CD14-positive monocyte (primary cell): ENCODE results near the gene RANBP17. TPM values are rescaled to one million over a fixed set of nuclear protein-coding genes. Genes with fewer than 3 reads are reported as not detected.

Experiments
- DNase-seq, 3 donors: peaks; one replicate each; pipeline ENCODE4 v3.0.0-alpha.2; 2011 to 2022
- H2AFZ ChIP-seq: 2 replicates; pipeline ENCODE4 v1.6.0; 2012; ENCODE audit warnings: mild to moderate bottlenecking, low read depth, low read length, inconsistent platforms; ENCODE audit not compliant: insufficient read depth, poor library complexity, severe bottlenecking
- H3K27ac ChIP-seq, 2 donors: 1 replicate in 1 of 2; 2 replicates in 1 of 2; pipeline ENCODE4 v1.5.1; 2012 to 2013; ENCODE audit warnings: low read length in 2 of 2, control low read depth in 1 of 2, inconsistent platforms in 1 of 2, low read depth in 1 of 2, mild to moderate bottlenecking in 1 of 2
- H3K27me3 ChIP-seq, 2 donors: one replicate each; pipeline versions ENCODE4 v1.6.0 to v1.6.1; 2011 to 2013; ENCODE audit warnings: low read length in 2 of 2; ENCODE audit not compliant: control insufficient read depth in 2 of 2, insufficient read depth in 2 of 2
- H3K36me3 ChIP-seq, 2 donors: replicated peaks in 1 of 2; 1 replicate in 1 of 2; 2 replicates in 1 of 2; pipeline versions ENCODE4 v1.5.1 to v1.6.1; 2012 to 2013; ENCODE audit warnings: low read length in 2 of 2, control low read depth in 1 of 2, inconsistent platforms in 1 of 2, mild to moderate bottlenecking in 1 of 2; ENCODE audit not compliant: insufficient read depth in 2 of 2, control insufficient read depth in 1 of 2
- H3K4me1 ChIP-seq, 2 donors: 1 replicate in 1 of 2; 2 replicates in 1 of 2; pipeline versions ENCODE4 v1.5.1 to v1.6.1; 2012 to 2013; ENCODE audit warnings: low read length in 2 of 2, control low read depth in 1 of 2, inconsistent platforms in 1 of 2, mild to moderate bottlenecking in 1 of 2, moderate library complexity in 1 of 2; ENCODE audit not compliant: insufficient read depth in 2 of 2, control insufficient read depth in 1 of 2
- H3K4me2 ChIP-seq: replicated peaks from 2 replicates; pipeline ENCODE3; 2012; ENCODE audit warnings: low read length, moderate library complexity, mild to moderate bottlenecking; ENCODE audit not compliant: poor library complexity, severe bottlenecking; ENCODE audit errors: extremely low read depth
- H3K4me3 ChIP-seq, 3 experiments: fragments of 200-600 bp in 1 of 3; sonication (generic) in 1 of 3; replicated peaks in 1 of 3; 1 replicate in 2 of 3; 2 replicates in 1 of 3; pipeline ENCODE4 v1.5.1; 2011 to 2013; ENCODE audit warnings: low read length in 3 of 3, mild to moderate bottlenecking in 3 of 3, control low read depth in 2 of 3, low read depth in 2 of 3, inconsistent platforms in 1 of 3, moderate library complexity in 1 of 3
- H3K79me2 ChIP-seq: 2 replicates; pipeline ENCODE4 v1.6.0; 2012; ENCODE audit warnings: mild to moderate bottlenecking, control low read depth, inconsistent platforms, low read length, moderate library complexity; ENCODE audit not compliant: insufficient read depth
- H3K9ac ChIP-seq: 2 replicates; pipeline ENCODE4 v1.6.0; 2017; ENCODE audit warnings: low read length, mild to moderate bottlenecking; ENCODE audit not compliant: insufficient read depth, poor library complexity, severe bottlenecking
- H3K9me3 ChIP-seq, 2 donors: replicated peaks in 1 of 2; 1 replicate in 1 of 2; 2 replicates in 1 of 2; pipeline versions ENCODE4 v1.5.1 to v1.6.1; 2012 to 2013; ENCODE audit warnings: low read length in 2 of 2, control low read depth in 1 of 2; ENCODE audit not compliant: control insufficient read depth in 1 of 2, insufficient read depth in 1 of 2
- H4K20me1 ChIP-seq: 2 replicates; pipeline ENCODE4 v1.6.0; 2012; ENCODE audit warnings: mild to moderate bottlenecking, low read length, control low read depth, moderate library complexity; ENCODE audit not compliant: insufficient read depth
- H3K27ac Mint-ChIP-seq, 7 donors: one replicate each; pipeline ENCODE4 v1.8.0; 2020; ENCODE audit warnings: mild to moderate bottlenecking in 7 of 7, mixed read lengths in 7 of 7, moderate library complexity in 6 of 7, inconsistent platforms in 2 of 7
- H3K27me3 Mint-ChIP-seq, 3 donors: one replicate each; pipeline ENCODE4 v1.8.0; 2021 to 2022; ENCODE audit warnings: low read depth in 3 of 3, mild to moderate bottlenecking in 3 of 3, mixed read lengths in 3 of 3, moderate library complexity in 3 of 3, inconsistent platforms in 1 of 3
- H3K36me3 Mint-ChIP-seq, 2 donors: one replicate each; pipeline ENCODE4 v1.8.0; 2020; ENCODE audit warnings: mixed read lengths in 2 of 2, inconsistent platforms in 1 of 2, mild to moderate bottlenecking in 1 of 2
- H3K4me1 Mint-ChIP-seq: one replicate; pipeline ENCODE4 v1.8.0; 2020; ENCODE audit warnings: mild to moderate bottlenecking, mixed read lengths
- H3K4me3 Mint-ChIP-seq, 2 donors: one replicate each; pipeline ENCODE4 v1.8.0; 2020; ENCODE audit warnings: mild to moderate bottlenecking in 2 of 2, mixed read lengths in 2 of 2, moderate library complexity in 1 of 2
- H3K9me3 Mint-ChIP-seq, 7 donors: one replicate each; pipeline ENCODE4 v1.8.0; 2020 to 2022; ENCODE audit warnings: mixed read lengths in 7 of 7, mild to moderate bottlenecking in 6 of 7, moderate library complexity in 6 of 7, inconsistent platforms in 2 of 7
- CTCF ChIP-seq: fragments of 200-600 bp; IDR thresholded peaks from one replicate; pipeline ENCODE4 v1.8.0; 2022; ENCODE audit warnings: antibody characterized with exemption, mild to moderate bottlenecking
- WGBS: methylation state at CpG from one replicate; pipeline ENCODE4 v1.1.5; 2013; ENCODE audit warnings: missing lambda C conversion rate; ENCODE audit not compliant: insufficient coverage; 5-methylcytosine and 5-hydroxymethylcytosine counted together
- intact Hi-C, 2 donors: fragments of 100-400 bp; cut with micrococcal nuclease; formaldehyde crosslinking; loops; one replicate each; pipeline versions ENCODE4 v1.15.0 to v1.15.1; 2023
- polyA plus RNA-seq, 3 donors: library from polyadenylated mRNA; depleted of rRNA in 1 of 3; unstranded in 2 of 3; stranded (reverse) in 1 of 3; fragments of 300-500 nt in 2 of 3; fragments of >200 nt in 1 of 3; fragmentation: Illumina TruSeq in 2 of 3; gene quantifications; 1 replicate in 2 of 3; 2 replicates in 1 of 3; pipeline ENCODE4 v1.2.3, GENCODE V29; 2012 to 2021

The RANBP17 gene
- polyA plus RNA-seq, 3 donors = 0.07 to 0.13 TPM; not detected in 1

- Mint-ChIP-seq H3K27ac (no peak overlapping the region), H3K36me3 (peaks cover 0 to 4% of the 10 kb centered on the region in 2 donors), H3K27me3 (peaks cover 0 to 2% (median 0%) of the 10 kb centered on the region in 3 donors)
These were observed 390.9 kb downstream of the RANBP17 start for GRCh38 chr5:171252674-171253073.

GRCh38 chr5:171258737-171259415 is 397.1 kb downstream of the RANBP17 start:
- WGBS = no CpG with 5 or more reads among the region's 1 CpG
- Mint-ChIP-seq H3K27ac (no peak overlapping the region), H3K4me1 (no peaks in the 10 kb centered on the region), H3K4me3 (no peak overlapping the region), H3K27me3 (peaks cover 0 to 3% (median 0%) of the 10 kb centered on the region in 3 donors), H3K9me3 (no peaks in the 10 kb centered on the region), H3K36me3 (no peaks in the 10 kb centered on the region)
- H3K4me1 ChIP-seq = no peaks in the 10 kb centered on the region
- no peak overlapping the region for H2AFZ ChIP-seq
- H3K27ac ChIP-seq = no peak overlapping the region
- H3K9me3 ChIP-seq = no peaks in the 10 kb centered on the region
- no peaks in the 10 kb centered on the region for H3K36me3 ChIP-seq
- TF ChIP-seq CTCF = no peak
- H3K4me2 ChIP-seq = no peak overlapping the region
- no peak overlapping the region for H3K9ac ChIP-seq
- intact Hi-C loops = no loop called here
- no peaks in the 10 kb centered on the region for H4K20me1 ChIP-seq
- DNase-seq = no peak
- no peaks in the 10 kb centered on the region for H3K27me3 ChIP-seq
- no peak overlapping the region for H3K4me3 ChIP-seq
- H3K79me2 ChIP-seq = no peaks in the 10 kb centered on the region

More at GRCh38 chr5:171252674-171253073, 390.9 kb downstream of the RANBP17 start:
- Histone ChIP-seq H3K9ac (no peak overlapping the region), H3K4me3 (no peak overlapping the region), H3K9me3 (peaks cover 9 to 14% of the 10 kb centered on the region in 2 donors), H3K27ac (no peak overlapping the region), H4K20me1 (no peaks in the 10 kb centered on the region), H3K4me1 (no peaks in the 10 kb centered on the region), H3K79me2 (no peaks in the 10 kb centered on the region), H2AFZ (no peak overlapping the region), H3K27me3 (no peaks in the 10 kb centered on the region), H3K4me2 (no peak overlapping the region), H3K36me3 (no peaks in the 10 kb centered on the region)
- intact Hi-C loops = no loop called here
- WGBS = 95% methylated on average over 6 of the region's 6 CpGs
- Mint-ChIP-seq H3K4me3 (no peak overlapping the region), H3K4me1 (no peaks in the 10 kb centered on the region), H3K9me3 (peaks cover 14 to 29% (median 24%) of the 10 kb centered on the region in 7 donors)
- no peak for TF ChIP-seq CTCF
- no peak for DNase-seq
